Measurements from ENCODE around the gene PARL.

DNA sequence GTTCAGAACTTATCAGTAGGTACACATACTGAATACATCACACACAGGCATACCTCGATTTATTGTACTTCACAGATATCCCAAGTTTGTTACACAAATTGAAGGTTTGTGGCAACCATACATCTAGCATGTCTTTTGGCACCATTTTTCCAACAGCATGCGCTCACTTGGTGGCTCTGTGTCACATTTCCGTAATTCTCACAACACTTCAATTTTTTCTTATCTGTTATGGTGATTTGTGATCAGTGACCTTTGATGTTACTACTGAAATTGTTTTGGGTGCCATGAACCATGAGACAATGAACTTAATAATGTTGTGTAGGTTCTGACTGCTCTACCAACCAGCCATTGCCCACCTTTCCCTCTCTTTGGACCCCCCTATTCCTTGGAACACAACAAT, 10.8 kb downstream of the PARL start:
- TF ChIP-seq, protein P1, sequence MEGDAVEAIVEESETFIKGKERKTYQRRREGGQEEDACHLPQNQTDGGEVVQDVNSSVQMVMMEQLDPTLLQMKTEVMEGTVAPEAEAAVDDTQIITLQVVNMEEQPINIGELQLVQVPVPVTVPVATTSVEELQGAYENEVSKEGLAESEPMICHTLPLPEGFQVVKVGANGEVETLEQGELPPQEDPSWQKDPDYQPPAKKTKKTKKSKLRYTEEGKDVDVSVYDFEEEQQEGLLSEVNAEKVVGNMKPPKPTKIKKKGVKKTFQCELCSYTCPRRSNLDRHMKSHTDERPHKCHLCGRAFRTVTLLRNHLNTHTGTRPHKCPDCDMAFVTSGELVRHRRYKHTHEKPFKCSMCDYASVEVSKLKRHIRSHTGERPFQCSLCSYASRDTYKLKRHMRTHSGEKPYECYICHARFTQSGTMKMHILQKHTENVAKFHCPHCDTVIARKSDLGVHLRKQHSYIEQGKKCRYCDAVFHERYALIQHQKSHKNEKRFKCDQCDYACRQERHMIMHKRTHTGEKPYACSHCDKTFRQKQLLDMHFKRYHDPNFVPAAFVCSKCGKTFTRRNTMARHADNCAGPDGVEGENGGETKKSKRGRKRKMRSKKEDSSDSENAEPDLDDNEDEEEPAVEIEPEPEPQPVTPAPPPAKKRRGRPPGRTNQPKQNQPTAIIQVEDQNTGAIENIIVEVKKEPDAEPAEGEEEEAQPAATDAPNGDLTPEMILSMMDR (IDR thresholded peaks at IDR 0.05), result no peak
- no peak for TF ChIP-seq POLR2A (IDR thresholded peaks at IDR 0.05)
- TF ChIP-seq EP300 (IDR thresholded peaks at IDR 0.05), result no peak

Measured in tibial nerve (tissue), 4 donors.